ENCODE data around the gene TPD52L2. TPM values are rescaled to one million over a fixed set of nuclear protein-coding genes. Genes with fewer than 3 reads are reported as not detected.

Gene TPD52L2
- total RNA-seq, 1 experiment from 2014 or later, result 149 TPM

GRCh38 chr20:63884506-63885263 is 19.6 kb downstream of the TPD52L2 start:
- Histone ChIP-seq H3K4me2 (no peak overlapping the region), H4K20me1 (ENCODE audit: insufficient read depth) (peaks cover 63% of the 10 kb centered on the region), H3K9me3 (ENCODE audit: insufficient read depth, low read depth) (no peaks in the 10 kb centered on the region), H3K79me2 (ENCODE audit: low read depth) (peaks cover 48% of the 10 kb centered on the region), H3K4me3 (no peak overlapping the region), H3K4me1 (replicated peaks; ENCODE audit: insufficient read depth) (peaks cover 50% of the 10 kb centered on the region), H3K27me3 (ENCODE audit: insufficient read depth, low read depth) (no peaks in the 10 kb centered on the region), H2AFZ (no peak overlapping the region), H3F3A (ENCODE audit: insufficient read depth, low read depth) (peaks cover 43% of the 10 kb centered on the region), H3K36me3 (ENCODE audit: low read depth) (peaks cover 32% of the 10 kb centered on the region), H3K27ac (no peak overlapping the region), H3K9me2 (ENCODE audit: insufficient read depth) (no peaks in the 10 kb centered on the region)
- TF ChIP-seq EZH2 (IDR thresholded peaks at IDR 0.05; ENCODE audit: low read depth) (no peak), CTCF (conservative IDR thresholded peaks at IDR 0.05) (no peak)
- no peak for DNase-seq
- ChIA-PET POLR2A (ENCODE audit: unreplicated experiment) (interaction anchor here (0.6 kb wide), 1 partner anchor 73 kb away, joined by 3 read pairs; no protein-coding TSS in a partner anchor), CTCF (no interaction called here)
- BruUV-seq (replicated peaks), result no TSS peak
- intact Hi-C loops (cut with micrococcal nuclease; ENCODE audit: unreplicated experiment), result no loop called here

- CTCF ChIA-PET, result no interaction called here
- Histone ChIP-seq H2AFZ (no peak overlapping the region), H3K9me3 (ENCODE audit: insufficient read depth, low read depth) (no peaks in the 10 kb centered on the region), H3K79me2 (ENCODE audit: low read depth) (peaks cover 52% of the 10 kb centered on the region), H3K27me3 (ENCODE audit: insufficient read depth, low read depth) (no peaks in the 10 kb centered on the region), H3K27ac (peak overlapping the region; percentile 38), H3F3A (ENCODE audit: insufficient read depth, low read depth) (peaks cover 51% of the 10 kb centered on the region), H4K20me1 (ENCODE audit: insufficient read depth) (peaks cover 62% of the 10 kb centered on the region), H3K9me2 (ENCODE audit: insufficient read depth) (no peaks in the 10 kb centered on the region), H3K4me2 (no peak overlapping the region), H3K4me1 (replicated peaks; ENCODE audit: insufficient read depth) (peaks cover 58% of the 10 kb centered on the region), H3K4me3 (no peak overlapping the region), H3K36me3 (ENCODE audit: low read depth) (peaks cover 39% of the 10 kb centered on the region)
- TF ChIP-seq EZH2 (IDR thresholded peaks at IDR 0.05; ENCODE audit: low read depth) (no peak), CTCF (conservative IDR thresholded peaks at IDR 0.05) (no peak)
- BruUV-seq (replicated peaks), result no TSS peak
- POLR2A ChIA-PET (ENCODE audit: unreplicated experiment), result interaction anchor here (0.6 kb wide), 1 partner anchor 72 kb away, joined by 3 read pairs; no protein-coding TSS in a partner anchor
- DNase-seq, result peak; percentile 45 to 75
- intact Hi-C loops (cut with micrococcal nuclease; ENCODE audit: unreplicated experiment), result no loop called here
Measured at GRCh38 chr20:63885264-63886053, 20.4 kb downstream of the TPD52L2 start.

GRCh38 chr20:63886054-63886419 is 21.0 kb downstream of the TPD52L2 start:
- intact Hi-C loops (cut with micrococcal nuclease; ENCODE audit: unreplicated experiment), result no loop called here
- Histone ChIP-seq H2AFZ (no peak overlapping the region), H3K9me2 (ENCODE audit: insufficient read depth) (no peaks in the 10 kb centered on the region), H3K9me3 (ENCODE audit: insufficient read depth, low read depth) (no peaks in the 10 kb centered on the region), H3K4me1 (replicated peaks; ENCODE audit: insufficient read depth) (peaks cover 63% of the 10 kb centered on the region), H3K79me2 (ENCODE audit: low read depth) (peaks cover 57% of the 10 kb centered on the region), H3K4me3 (no peak overlapping the region), H4K20me1 (ENCODE audit: insufficient read depth) (peaks cover 56% of the 10 kb centered on the region), H3K27ac (peak overlapping the region; percentile 38), H3F3A (ENCODE audit: insufficient read depth, low read depth) (peaks cover 56% of the 10 kb centered on the region), H3K27me3 (ENCODE audit: insufficient read depth, low read depth) (no peaks in the 10 kb centered on the region), H3K4me2 (no peak overlapping the region), H3K36me3 (ENCODE audit: low read depth) (peaks cover 45% of the 10 kb centered on the region)
- TF ChIP-seq CTCF (conservative IDR thresholded peaks at IDR 0.05), result no peak
- TF ChIP-seq EZH2 (IDR thresholded peaks at IDR 0.05; ENCODE audit: low read depth), result no peak
- BruUV-seq (replicated peaks), result no TSS peak
- ChIA-PET CTCF (no interaction called here), POLR2A (ENCODE audit: unreplicated experiment) (no interaction called here)
- no peak for DNase-seq
